GM18873 (cell line): Measurements from ENCODE around the gene GHDC.
"Not testable (repeated sequence)": the region's sequence is repeated elsewhere in the genome, so short reads cannot be mapped to it uniquely, and the experiment has no call there.

Experiments used
- ATAC-seq: cut with Tn5 transposase; IDR thresholded peaks from one replicate; pipeline ENCODE4 v1.9.1; 2021; ENCODE audit warnings: mild to moderate bottlenecking, moderate library complexity, moderate number of reproducible peaks; ENCODE audit not compliant: unreplicated experiment, low FRiP score

Gene GHDC

GRCh38 chr17:42163113-42163512 lies 31.2 kb downstream of the GHDC start:
- no peak for ATAC-seq

- ATAC-seq: no peak
Observed at GRCh38 chr17:42160531-42160910, 33.8 kb downstream of the GHDC start.

- no peak for ATAC-seq
Observed at GRCh38 chr17:42159796-42160530, 34.3 kb downstream of the GHDC start.

GRCh38 chr17:42155614-42156045 lies 38.7 kb downstream of the GHDC start:
- ATAC-seq: no peak

GRCh38 chr17:42153919-42154742 lies 40.2 kb downstream of the GHDC start:
- ATAC-seq: no peak

GRCh38 chr17:42146911-42147607 lies 47.2 kb downstream of the GHDC start:
- no peak for ATAC-seq

- ATAC-seq: not testable (repeated sequence)
Observed at GRCh38 chr17:42143138-42143537, 51.2 kb downstream of the GHDC start.

GRCh38 chr17:42142371-42142896 lies 51.9 kb downstream of the GHDC start:
- no peak for ATAC-seq

GRCh38 chr17:42141382-42141781 lies 52.9 kb downstream of the GHDC start:
- ATAC-seq: no peak

- not testable (repeated sequence) for ATAC-seq
Observed at GRCh38 chr17:42140690-42141089, 53.6 kb downstream of the GHDC start.
